HEK293 (cell line): ENCODE data around the gene NEGR1.

Experiments
- ZNF362 ChIP-seq: fragments of 450-650 bp; formaldehyde crosslinking; IDR thresholded peaks from 2 replicates; pipeline ENCODE4 v1.5.1; 2016; ENCODE audit warnings: missing biosample characterization, missing genetic modification characterization
- ZNF600 ChIP-seq: fragments of 450-650 bp; formaldehyde crosslinking; IDR thresholded peaks from 2 replicates; pipeline ENCODE4 v1.5.1; 2016; ENCODE audit warnings: missing biosample characterization, missing genetic modification characterization

GRCh38 chr1:71831646-71832045, 450.7 kb downstream of the NEGR1 start:
- TF ChIP-seq ZNF600, result no peak
- no peak for TF ChIP-seq ZNF362 (tag by site-specific recombination)
